H9 (cell line): Measurements from ENCODE around the gene ANO6. TPM values are rescaled to one million over a fixed set of nuclear protein-coding genes. Genes with fewer than 3 reads are reported as not detected.

Experiments used
- DNase-seq: peaks from one replicate; pipeline ENCODE4 v3.0.0-alpha.2; 2017
- H2AFZ ChIP-seq: one replicate; pipeline ENCODE4 v1.6.1; 2013; ENCODE audit warnings: mild to moderate bottlenecking, low read length, control low read depth, moderate library complexity
- H2AK5ac ChIP-seq: 2 replicates; pipeline ENCODE4 v1.6.1; 2013; ENCODE audit warnings: low read length, control low read depth, mixed read lengths; ENCODE audit not compliant: insufficient read length
- H2BK120ac ChIP-seq: one replicate; pipeline ENCODE4 v1.6.1; 2013; ENCODE audit warnings: low read depth, mild to moderate bottlenecking, low read length, control low read depth, inconsistent platforms; ENCODE audit not compliant: poor library complexity, severe bottlenecking
- H2BK12ac ChIP-seq: 2 replicates; pipeline ENCODE4 v1.6.1; 2013; ENCODE audit warnings: low read length, control low read depth, mixed read lengths, low read depth; ENCODE audit not compliant: insufficient read length
- H2BK15ac ChIP-seq: 2 replicates; pipeline ENCODE4 v1.6.1; 2013; ENCODE audit warnings: low read depth, low read length, control low read depth
- H2BK20ac ChIP-seq: one replicate; pipeline ENCODE4 v1.6.1; 2013; ENCODE audit warnings: low read depth, mild to moderate bottlenecking, low read length, control low read depth, inconsistent platforms; ENCODE audit not compliant: poor library complexity, severe bottlenecking
- H2BK5ac ChIP-seq: 2 replicates; pipeline ENCODE4 v1.6.1; 2013; ENCODE audit warnings: low read length, control low read depth, mixed read lengths; ENCODE audit not compliant: insufficient read length
- H3K14ac ChIP-seq: 2 replicates; pipeline ENCODE4 v1.6.1; 2013; ENCODE audit warnings: low read length, control low read depth; ENCODE audit not compliant: insufficient read depth
- H3K18ac ChIP-seq: 2 replicates; pipeline ENCODE4 v1.6.1; 2013; ENCODE audit warnings: low read depth, mild to moderate bottlenecking, mixed read lengths, low read length, control low read depth; ENCODE audit not compliant: insufficient read length
- H3K23ac ChIP-seq: 2 replicates; pipeline ENCODE4 v1.6.1; 2013; ENCODE audit warnings: low read length, control low read depth, mixed read lengths, low read depth; ENCODE audit not compliant: insufficient read length
- H3K23me2 ChIP-seq: 2 replicates; pipeline ENCODE4 v1.6.1; 2013; ENCODE audit warnings: low read depth, mild to moderate bottlenecking, mixed read lengths, low read length, control low read depth; ENCODE audit not compliant: insufficient read length, poor library complexity, severe bottlenecking
- H3K27ac ChIP-seq: 2 replicates; pipeline ENCODE4 v1.5.1; 2013; ENCODE audit warnings: low read length, control low read depth, mixed read lengths, low read depth; ENCODE audit not compliant: insufficient read length
- H3K27me3 ChIP-seq: 2 replicates; pipeline ENCODE4 v1.6.1; 2013; ENCODE audit warnings: low read length, control low read depth, inconsistent platforms; ENCODE audit not compliant: insufficient read depth
- H3K4ac ChIP-seq: 2 replicates; pipeline ENCODE4 v1.6.1; 2013; ENCODE audit warnings: low read depth, mild to moderate bottlenecking, control low read depth, inconsistent platforms, low read length, moderate library complexity
- H3K4me1 ChIP-seq: 2 replicates; pipeline ENCODE4 v1.6.1; 2013; ENCODE audit warnings: low read length, control low read depth, inconsistent platforms; ENCODE audit not compliant: insufficient read depth
- H3K4me2 ChIP-seq: 2 replicates; pipeline ENCODE4 v1.6.1; 2013; ENCODE audit warnings: low read length, control low read depth, mixed read lengths; ENCODE audit not compliant: insufficient read length, insufficient read depth
- H3K56ac ChIP-seq: 2 replicates; pipeline ENCODE4 v1.6.1; 2013; ENCODE audit warnings: low read depth, mild to moderate bottlenecking, mixed read lengths, low read length, control low read depth; ENCODE audit not compliant: insufficient read length
- H3K79me1 ChIP-seq: 2 replicates; pipeline ENCODE4 v1.6.1; 2013; ENCODE audit warnings: low read depth, mild to moderate bottlenecking, moderate library complexity, low read length, control low read depth, inconsistent platforms; ENCODE audit not compliant: insufficient read depth, poor library complexity, severe bottlenecking
- H3K79me2 ChIP-seq: 2 replicates; pipeline ENCODE4 v1.6.1; 2013; ENCODE audit warnings: low read length, control low read depth, inconsistent platforms; ENCODE audit not compliant: insufficient read depth
- H3K9ac ChIP-seq: 2 replicates; pipeline ENCODE4 v1.6.1; 2013; ENCODE audit warnings: low read length, control low read depth, mixed read lengths; ENCODE audit not compliant: insufficient read length; ENCODE audit errors: extremely low read depth
- H3K9me3 ChIP-seq: one replicate; pipeline ENCODE4 v1.6.1; 2013; ENCODE audit warnings: low read depth, low read length, inconsistent platforms; ENCODE audit not compliant: control insufficient read depth
- H3T11ph ChIP-seq: one replicate; pipeline ENCODE4 v1.6.1; 2013; ENCODE audit warnings: mild to moderate bottlenecking, low read length, control low read depth, inconsistent platforms
- H4K20me1 ChIP-seq: one replicate; pipeline ENCODE4 v1.6.1; 2013; ENCODE audit not compliant: control insufficient read depth, insufficient read length, insufficient read depth
- H4K5ac ChIP-seq: 2 replicates; pipeline ENCODE4 v1.6.1; 2013; ENCODE audit warnings: low read depth, mild to moderate bottlenecking, mixed read lengths, low read length, control low read depth; ENCODE audit not compliant: insufficient read length
- H4K8ac ChIP-seq: replicated peaks from 2 replicates; pipeline ENCODE4 v1.6.1; 2013; ENCODE audit warnings: low read length, control low read depth, mixed read lengths, low read depth; ENCODE audit not compliant: insufficient read length
- H4K91ac ChIP-seq: 2 replicates; pipeline ENCODE4 v1.6.1; 2013; ENCODE audit warnings: low read depth, mild to moderate bottlenecking, moderate library complexity, mixed read lengths, low read length, control low read depth; ENCODE audit not compliant: insufficient read length
- H3K27ac Mint-ChIP-seq, 3 experiments: 2 replicates in 2 of 3; 3 replicates in 1 of 3; pipeline ENCODE4 v1.8.0; 2020 to 2021; ENCODE audit warnings: mixed read lengths in 3 of 3, mild to moderate bottlenecking in 1 of 3, moderate library complexity in 1 of 3
- H3K27me3 Mint-ChIP-seq: 2 replicates; pipeline ENCODE4 v1.8.0; 2021; ENCODE audit warnings: low read depth, mild to moderate bottlenecking, moderate library complexity, mixed read lengths
- H3K36me3 Mint-ChIP-seq, 3 experiments: 2 replicates in 2 of 3; 3 replicates in 1 of 3; pipeline ENCODE4 v1.8.0; 2020 to 2021; ENCODE audit warnings: low read depth in 3 of 3, mixed read lengths in 3 of 3; ENCODE audit not compliant: insufficient read depth in 1 of 3
- H3K4me1 Mint-ChIP-seq, 2 experiments: 2 replicates each; pipeline ENCODE4 v1.8.0; 2020; ENCODE audit warnings: mixed read lengths in 2 of 2
- H3K4me3 Mint-ChIP-seq, 2 experiments: 2 replicates in 1 of 2; 3 replicates in 1 of 2; pipeline ENCODE4 v1.8.0; 2020 to 2021; ENCODE audit warnings: mild to moderate bottlenecking in 2 of 2, mixed read lengths in 2 of 2, moderate library complexity in 1 of 2
- H3K9me3 Mint-ChIP-seq, 2 experiments: 2 replicates in 1 of 2; 3 replicates in 1 of 2; pipeline ENCODE4 v1.8.0; 2020; ENCODE audit warnings: mild to moderate bottlenecking in 2 of 2, mixed read lengths in 2 of 2, moderate library complexity in 1 of 2
- CTCF ChIP-seq: fragments of 200-600 bp; sonication (generic); conservative IDR thresholded peaks from 3 replicates; pipeline ENCODE4 v1.8.0; 2021; ENCODE audit warnings: antibody characterized with exemption, mild to moderate bottlenecking
- WGBS: extraction: QIAGEN DNeasy Blood & Tissue Kit; methylation state at CpG from one replicate; pipeline ENCODE4 v1.1.7; 2013; ENCODE audit warnings: missing lambda C conversion rate, low lambda C conversion rate, mixed read lengths; ENCODE audit not compliant: insufficient read length; ENCODE audit errors: extremely low coverage; 5-methylcytosine and 5-hydroxymethylcytosine counted together
- total RNA-seq: library from RNA; stranded (reverse); gene quantifications from 2 replicates; pipeline ENCODE4 v1.2.1, GENCODE V29; 2021

ANO6 gene
- total RNA-seq, 1 experiment from 2014 or later, result 24.3 TPM

GRCh38 chr12:45368841-45369489, 153.1 kb downstream of the ANO6 start:
- no peak overlapping the region for H2BK12ac ChIP-seq
- no CpG with 5 or more reads among the region's 3 CpGs for WGBS

More at GRCh38 chr12:45368841-45369489, 153.1 kb downstream of the ANO6 start:
- no peak for DNase-seq
- no peak overlapping the region for H2BK5ac ChIP-seq
- H2AFZ ChIP-seq, result no peak overlapping the region
- no peak overlapping the region for H3K9ac ChIP-seq
- Mint-ChIP-seq H3K4me1 (no peaks in the 10 kb centered on the region), H3K27ac (no peak overlapping the region; a peak in 1 of 7 replicates), H3K4me3 (no peak overlapping the region), H3K9me3 (peaks cover 7 to 14% of the 10 kb centered on the region in 2 experiments), H3K36me3 (peaks cover 28 to 30% (median 28%) of the 10 kb centered on the region in 3 experiments), H3K27me3 (no peaks in the 10 kb centered on the region)
- no peak overlapping the region for H2BK20ac ChIP-seq
- H2BK15ac ChIP-seq, result no peak overlapping the region
- H3K4me2 ChIP-seq, result no peak overlapping the region
- H3K14ac ChIP-seq, result no peak overlapping the region
- no peak overlapping the region for H3T11ph ChIP-seq
- H4K20me1 ChIP-seq, result no peaks in the 10 kb centered on the region
- no peak overlapping the region for H2BK120ac ChIP-seq
- no peak overlapping the region for H4K91ac ChIP-seq
- H2AK5ac ChIP-seq, result no peak overlapping the region
- no peaks in the 10 kb centered on the region for H3K79me1 ChIP-seq
- no peak overlapping the region for H3K18ac ChIP-seq
- H3K9me3 ChIP-seq, result no peaks in the 10 kb centered on the region
- no peak overlapping the region for H3K27ac ChIP-seq
- H3K27me3 ChIP-seq, result no peaks in the 10 kb centered on the region
- H3K79me2 ChIP-seq, result no peaks in the 10 kb centered on the region
- H3K23ac ChIP-seq, result no peak overlapping the region
- no peak overlapping the region for H3K56ac ChIP-seq
- no peaks in the 10 kb centered on the region for H3K4me1 ChIP-seq
- H4K8ac ChIP-seq, result no peak overlapping the region
- H3K4ac ChIP-seq, result no peak overlapping the region
- TF ChIP-seq CTCF, result no peak
- H3K23me2 ChIP-seq, result no peaks in the 10 kb centered on the region
- H4K5ac ChIP-seq, result no peak overlapping the region
